ENCODE measurements around the gene ACSS3.
"Not testable (repeated sequence)": the region's sequence is repeated elsewhere in the genome, so short reads cannot be mapped to it uniquely, and the experiment has no call there.

Gene ACSS3

GRCh38 chr12:81043979-81044740 is 33.7 kb upstream of the ACSS3 start:
- H3K4me1 ChIP-seq (ENCODE audit: insufficient read depth, low read length, severe bottlenecking): no peaks in the 10 kb centered on the region
- TF ChIP-seq CTCF (IDR thresholded peaks at IDR 0.05; ENCODE audit: low read length) (no peak), EZH2 (IDR thresholded peaks at IDR 0.05; ENCODE audit: borderline replicate concordance, low read length) (no peak)
- no peak overlapping the region for H3K4me2 ChIP-seq (ENCODE audit: low read length)
- H3K9me3 ChIP-seq (ENCODE audit: low read length): no peaks in the 10 kb centered on the region
- no peak overlapping the region for H3K4me3 ChIP-seq (ENCODE audit: low read depth, low read length, poor library complexity, severe bottlenecking)
- H3K27ac ChIP-seq (ENCODE audit: low read depth, low read length, poor library complexity, severe bottlenecking): no peak overlapping the region
- H2AFZ ChIP-seq (ENCODE audit: low read length): no peak overlapping the region
- no peak overlapping the region for H3K9ac ChIP-seq (ENCODE audit: low read length)
- no peaks in the 10 kb centered on the region for H4K20me1 ChIP-seq (ENCODE audit: insufficient read depth, low read length)
- H3K9me2 ChIP-seq (ENCODE audit: low read depth, low read length): no peaks in the 10 kb centered on the region
- no peaks in the 10 kb centered on the region for H3K36me3 ChIP-seq (ENCODE audit: insufficient read depth, low read length)
- H3K27me3 ChIP-seq (ENCODE audit: insufficient read depth, low read length): no peaks in the 10 kb centered on the region
- H3K79me2 ChIP-seq (ENCODE audit: insufficient read depth, low read length): no peaks in the 10 kb centered on the region
- H3F3A ChIP-seq (ENCODE audit: insufficient read depth, low read length): no peaks in the 10 kb centered on the region

- H4K20me1 ChIP-seq (ENCODE audit: insufficient read depth, low read length); H3K79me2 ChIP-seq (ENCODE audit: insufficient read depth, low read length); H3K4me3 ChIP-seq (ENCODE audit: low read depth, low read length, poor library complexity, severe bottlenecking); H2AFZ ChIP-seq (ENCODE audit: low read length); H3K9ac ChIP-seq (ENCODE audit: low read length); H3F3A ChIP-seq (ENCODE audit: insufficient read depth, low read length); H3K9me2 ChIP-seq (ENCODE audit: low read depth, low read length); H3K9me3 ChIP-seq (ENCODE audit: low read length); H3K27ac ChIP-seq (ENCODE audit: low read depth, low read length, poor library complexity, severe bottlenecking); H3K4me1 ChIP-seq (ENCODE audit: insufficient read depth, low read length, severe bottlenecking); H3K36me3 ChIP-seq (ENCODE audit: insufficient read depth, low read length); H3K4me2 ChIP-seq (ENCODE audit: low read length); H3K27me3 ChIP-seq (ENCODE audit: insufficient read depth, low read length): not testable (repeated sequence)
Observed at GRCh38 chr12:81064971-81065370, 12.9 kb upstream of the ACSS3 start.

- no peaks in the 10 kb centered on the region for H3K27me3 ChIP-seq (ENCODE audit: insufficient read depth, low read length)
Observed at GRCh38 chr12:81070846-81071245, 7.0 kb upstream of the ACSS3 start.

More at GRCh38 chr12:81070846-81071245, 7.0 kb upstream of the ACSS3 start:
- H3K27ac ChIP-seq (ENCODE audit: low read depth, low read length, poor library complexity, severe bottlenecking): no peak overlapping the region
- no peak overlapping the region for H3K9ac ChIP-seq (ENCODE audit: low read length)
- no peaks in the 10 kb centered on the region for H3K9me3 ChIP-seq (ENCODE audit: low read length)
- H3K36me3 ChIP-seq (ENCODE audit: insufficient read depth, low read length): no peaks in the 10 kb centered on the region
- H2AFZ ChIP-seq (ENCODE audit: low read length): no peak overlapping the region
- H3K4me1 ChIP-seq (ENCODE audit: insufficient read depth, low read length, severe bottlenecking): no peaks in the 10 kb centered on the region
- H3F3A ChIP-seq (ENCODE audit: insufficient read depth, low read length): no peaks in the 10 kb centered on the region
- no peaks in the 10 kb centered on the region for H3K79me2 ChIP-seq (ENCODE audit: insufficient read depth, low read length)
- no peaks in the 10 kb centered on the region for H3K9me2 ChIP-seq (ENCODE audit: low read depth, low read length)
- H3K4me2 ChIP-seq (ENCODE audit: low read length): no peak overlapping the region
- H4K20me1 ChIP-seq (ENCODE audit: insufficient read depth, low read length): no peaks in the 10 kb centered on the region
- no peak for TF ChIP-seq EZH2 (IDR thresholded peaks at IDR 0.05; ENCODE audit: borderline replicate concordance, low read length)
- no peak for TF ChIP-seq CTCF (IDR thresholded peaks at IDR 0.05; ENCODE audit: low read length)
- no peak overlapping the region for H3K4me3 ChIP-seq (ENCODE audit: low read depth, low read length, poor library complexity, severe bottlenecking)
